GM12878 (cell line): Measurements from ENCODE around the gene ACYP2. TPM values are rescaled to one million over a fixed set of nuclear protein-coding genes. Genes with fewer than 3 reads are reported as not detected.

Source experiments
- ATAC-seq: fragments of 200-7000 bp; cut with Tn5 transposase; 3 replicates; pipeline ENCODE4 v1.9.1; 2020; ENCODE audit warnings: mild to moderate bottlenecking, moderate library complexity
- BruUV-seq: library from RNA; stranded (reverse); fragments of 400-500 nt; replicated peaks from 2 replicates; lab custom pipeline; 2021; lab: Mats Ljungman, UMichigan
- CTCF ChIA-PET: fragments of 300-600 bp; sonication (Branson Sonifier 250); formaldehyde crosslinking; extraction: SDS; loops from one replicate; lab custom pipeline; 2021; ENCODE audit warnings: inconsistent platforms; lab: Yijun Ruan, JAX
- POLR2A ChIA-PET: fragments of 350-600 bp; formaldehyde crosslinking; extraction: SDS; loops from one replicate; lab custom pipeline; 2021; ENCODE audit warnings: inconsistent platforms; lab: Charles Lee
- RAD21 ChIA-PET: fragments of 300-600 bp; sonication (Branson Sonifier 250); formaldehyde crosslinking; loops from one replicate; lab custom pipeline; 2023; ENCODE audit warnings: antibody characterized with exemption; ENCODE audit not compliant: unreplicated experiment; lab: Charles Lee
- SMC1A ChIA-PET: fragments of 300-600 bp; sonication (Branson Sonifier 250); formaldehyde crosslinking; loops from one replicate; lab custom pipeline; 2023; ENCODE audit not compliant: unreplicated experiment, uncharacterized antibody; lab: Charles Lee
- DNase-seq: peaks from one replicate; pipeline ENCODE4 v3.0.0-alpha.2; 2011; ENCODE audit warnings: low read depth, low spot score
- FAIRE-seq: peaks from 3 replicates; lab custom pipeline; 2011; peaks lifted over from hg19 to GRCh38; lab: Jason Lieb, UNC
- H2AFZ ChIP-seq: 2 replicates; pipeline ENCODE4 v1.6.0; 2011; ENCODE audit warnings: low read depth, low read length, control low read depth; ENCODE audit not compliant: control insufficient read depth
- H3K27ac ChIP-seq: 2 replicates; pipeline ENCODE4 v1.5.1; 2011; ENCODE audit warnings: control low read depth; ENCODE audit not compliant: control insufficient read depth, insufficient read depth
- H3K27me3 ChIP-seq, 2 experiments: replicated peaks in 1 of 2; 2 replicates each; pipeline versions ENCODE4 v1.6.0 to v1.6.1; 2011; ENCODE audit warnings: low read length in 1 of 2; ENCODE audit not compliant: control insufficient read depth in 2 of 2, insufficient read depth in 2 of 2
- H3K36me3 ChIP-seq, 2 experiments: 2 replicates each; pipeline ENCODE4 v1.5.1; 2011; ENCODE audit warnings: low read length in 1 of 2; ENCODE audit not compliant: control insufficient read depth in 2 of 2, insufficient read depth in 2 of 2
- H3K4me1 ChIP-seq: 2 replicates; pipeline ENCODE4 v1.6.1; 2011; ENCODE audit warnings: mild to moderate bottlenecking, low read length, moderate library complexity, mixed read lengths; ENCODE audit not compliant: control insufficient read depth, insufficient read depth
- H3K4me2 ChIP-seq: 2 replicates; pipeline ENCODE4 v1.6.0; 2011; ENCODE audit warnings: control low read depth; ENCODE audit not compliant: control insufficient read depth, insufficient read depth
- H3K4me3 ChIP-seq: fragments of 200-600 bp; sonication (generic); 2 replicates; pipeline ENCODE4 v1.5.1; 2016
- H3K79me2 ChIP-seq: 2 replicates; pipeline ENCODE4 v1.6.0; 2011; ENCODE audit warnings: low read length; ENCODE audit not compliant: control insufficient read depth, insufficient read depth
- H3K9ac ChIP-seq: 2 replicates; pipeline ENCODE4 v1.8.0; 2011; ENCODE audit warnings: low read length, control low read depth, mixed read lengths; ENCODE audit not compliant: control insufficient read depth, insufficient read depth
- H3K9me3 ChIP-seq: replicated peaks from 3 replicates; pipeline ENCODE4 v1.5.1; 2011; ENCODE audit warnings: mild to moderate bottlenecking, low read length; ENCODE audit not compliant: control insufficient read depth, insufficient read depth
- H4K20me1 ChIP-seq: 2 replicates; pipeline ENCODE4 v1.6.0; 2011; ENCODE audit not compliant: control insufficient read depth, insufficient read depth
- BCL11A ChIP-seq: IDR thresholded peaks from 2 replicates; pipeline ENCODE4 v1.6.1; 2011; ENCODE audit warnings: low read depth, low read length
- MEF2A ChIP-seq: IDR thresholded peaks from 2 replicates; pipeline ENCODE4 v1.6.1; 2011; ENCODE audit warnings: low read depth, mild to moderate bottlenecking, low read length, moderate library complexity; ENCODE audit not compliant: insufficient read depth
- NFIC ChIP-seq: IDR thresholded peaks from 2 replicates; pipeline ENCODE4 v1.6.1; 2012; ENCODE audit warnings: low read depth, mild to moderate bottlenecking, inconsistent platforms, low read length, moderate library complexity
- PML ChIP-seq: IDR thresholded peaks from 2 replicates; pipeline ENCODE4 v1.6.1; 2012; ENCODE audit warnings: low read length, inconsistent platforms
- POLR2AphosphoS2 ChIP-seq: IDR thresholded peaks from 2 replicates; pipeline ENCODE4 v1.6.1; 2011; ENCODE audit warnings: low read depth, mild to moderate bottlenecking, low read length, improper control_type of control experiment, moderate library complexity
- RAD51 ChIP-seq: fragments of 450-650 bp; IDR thresholded peaks from 2 replicates; pipeline ENCODE4 v1.6.1; 2016; ENCODE audit warnings: moderate library complexity, mild to moderate bottlenecking, inconsistent platforms
- SMARCA5 ChIP-seq: fragments of 450-650 bp; IDR thresholded peaks from 2 replicates; pipeline ENCODE4 v1.6.1; 2017; ENCODE audit warnings: mild to moderate bottlenecking
- STAT3 ChIP-seq: IDR thresholded peaks from 2 replicates; pipeline ENCODE4 v1.6.1; 2011; ENCODE audit warnings: low read depth, low read length, improper control_type of control experiment
- ZBED1 ChIP-seq: IDR thresholded peaks from 2 replicates; pipeline ENCODE4 v1.6.1; 2016; ENCODE audit warnings: borderline replicate concordance
- ZNF274 ChIP-seq: IDR thresholded peaks from one replicate; pipeline ENCODE4 v1.8.0; 2011; ENCODE audit not compliant: insufficient read length, insufficient read depth
- ZNF622 ChIP-seq: fragments of 450-650 bp; IDR thresholded peaks from 2 replicates; pipeline ENCODE4 v1.6.1; 2017; ENCODE audit warnings: mild to moderate bottlenecking, inconsistent platforms
- WGBS: methylation state at CpG from one replicate; pipeline ENCODE4 v1.1.6; 2016; ENCODE audit warnings: low lambda C conversion rate; ENCODE audit not compliant: insufficient replicate concordance, insufficient coverage; ENCODE audit errors: missing lambda C conversion rate; 5-methylcytosine and 5-hydroxymethylcytosine counted together
- in situ Hi-C: fragments of 300-500 bp; cut with MboI; formaldehyde crosslinking; loops from 9 replicates; pipeline ENCODE4 v1.14.3; 2018; ENCODE audit warnings: mixed read lengths
- intact Hi-C: fragments of 100-400 bp; cut with micrococcal nuclease; formaldehyde crosslinking; loops from one replicate; pipeline ENCODE4 v1.14.2; 2022; ENCODE audit not compliant: unreplicated experiment
- polyA plus RNA-seq, 11 experiments: library from polyadenylated mRNA; depleted of rRNA in 4 of 11; unstranded in 6 of 11; stranded (reverse) in 5 of 11; fragments of >200 nt; fragmentation: Nextera tagmentation in 4 of 11; fragmentation: Illumina TruSeq in 1 of 11; extraction: Ambion mirVana in 4 of 11; extraction: Trizol in 1 of 11; gene quantifications; 1 replicate in 1 of 11; 2 replicates in 10 of 11; pipeline versions ENCODE4 v1.2.1 to v1.2.3, GENCODE V29; 2011 to 2016; ENCODE audit warnings: inconsistent platforms in 2 of 11, missing spikeins in 2 of 11, low read depth in 1 of 11
- total RNA-seq, 4 experiments: library from RNA; depleted of rRNA in 3 of 4; stranded (reverse); fragments of >200 nt in 3 of 4; fragmentation: Illumina TruSeq in 1 of 4; extraction: Trizol in 1 of 4; gene quantifications; 2 replicates each; pipeline versions ENCODE4 v1.2.1 to v1.2.3, GENCODE V29; 2013 to 2021
- TF ChIP-seq, protein P1 (sequence below): fragments of 150-350 bp; IDR thresholded peaks from 2 replicates; pipeline ENCODE4 v1.6.1; 2014; ENCODE audit warnings: mild to moderate bottlenecking, low read depth, low read length
- TF ChIP-seq, protein P2 (sequence below): fragments of 450-650 bp; IDR thresholded peaks from 2 replicates; pipeline ENCODE4 v1.6.1; 2017; ENCODE audit warnings: low read depth, mild to moderate bottlenecking, moderate library complexity
- TF ChIP-seq, protein P3 (sequence below): fragments of 450-650 bp; formaldehyde crosslinking; IDR thresholded peaks from 2 replicates; pipeline ENCODE4 v1.5.0; 2022; ENCODE audit warnings: mild to moderate bottlenecking, missing genetic modification characterization

The ACYP2 gene
- total and polyA plus RNA-seq, 10 of the 15 experiments (the other 5 are each of a cell fraction or from before 2014, with no cell fraction given): 4.2 to 16.3 (median 9.0) TPM

DNA sequence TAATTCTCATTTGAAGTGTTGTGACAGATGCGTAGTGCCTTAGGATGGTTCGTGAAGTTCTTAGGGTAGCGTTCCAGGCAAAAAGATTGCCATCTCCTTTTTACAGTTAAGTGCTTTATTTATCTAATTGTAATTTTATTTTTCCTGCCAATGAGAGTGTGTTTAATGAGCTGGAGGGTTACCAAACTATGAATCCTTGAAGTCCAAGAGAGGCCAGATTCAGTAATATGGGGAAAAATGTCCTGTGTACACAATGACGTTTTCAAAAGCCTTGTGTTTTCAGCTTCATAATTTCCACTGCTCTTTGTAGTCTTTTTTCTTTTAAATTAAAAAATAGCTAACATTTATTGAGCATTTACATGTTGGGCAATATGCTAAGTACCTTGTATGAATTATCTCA lies 23.8 kb downstream of the ACYP2 start:
- RAD21 ChIA-PET: no interaction called here
- CTCF ChIA-PET: no interaction called here
- H3K4me2 ChIP-seq: no peak overlapping the region
- POLR2A ChIA-PET: no interaction called here
- H3K9me3 ChIP-seq: no peaks in the 10 kb centered on the region
- in situ Hi-C loops (no loop called here), intact Hi-C loops (no loop called here)
- no TSS peak for BruUV-seq
- 74% methylated on average over 4 of the region's 4 CpGs for WGBS
- no peaks in the 10 kb centered on the region for H3K36me3 ChIP-seq
- no peak overlapping the region for H3K4me3 ChIP-seq
- no peak for DNase-seq
- no peak for FAIRE-seq
- SMC1A ChIA-PET: no interaction called here
- H4K20me1 ChIP-seq: no peaks in the 10 kb centered on the region
- no peaks in the 10 kb centered on the region for H3K27me3 ChIP-seq
- no peak overlapping the region for H3K27ac ChIP-seq
- H3K79me2 ChIP-seq: no peaks in the 10 kb centered on the region
- TF ChIP-seq, protein P1, sequence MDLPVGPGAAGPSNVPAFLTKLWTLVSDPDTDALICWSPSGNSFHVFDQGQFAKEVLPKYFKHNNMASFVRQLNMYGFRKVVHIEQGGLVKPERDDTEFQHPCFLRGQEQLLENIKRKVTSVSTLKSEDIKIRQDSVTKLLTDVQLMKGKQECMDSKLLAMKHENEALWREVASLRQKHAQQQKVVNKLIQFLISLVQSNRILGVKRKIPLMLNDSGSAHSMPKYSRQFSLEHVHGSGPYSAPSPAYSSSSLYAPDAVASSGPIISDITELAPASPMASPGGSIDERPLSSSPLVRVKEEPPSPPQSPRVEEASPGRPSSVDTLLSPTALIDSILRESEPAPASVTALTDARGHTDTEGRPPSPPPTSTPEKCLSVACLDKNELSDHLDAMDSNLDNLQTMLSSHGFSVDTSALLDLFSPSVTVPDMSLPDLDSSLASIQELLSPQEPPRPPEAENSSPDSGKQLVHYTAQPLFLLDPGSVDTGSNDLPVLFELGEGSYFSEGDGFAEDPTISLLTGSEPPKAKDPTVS: no peak
- TF ChIP-seq BCL11A: no peak
- TF ChIP-seq ZNF274: no peak
- no peak for TF ChIP-seq ZBED1
- TF ChIP-seq NFIC: no peak
- no peak for TF ChIP-seq POLR2AphosphoS2
- TF ChIP-seq ZNF622: no peak
- H3K9ac ChIP-seq: no peak overlapping the region
- no peak overlapping the region for H2AFZ ChIP-seq
- H3K4me1 ChIP-seq: no peaks in the 10 kb centered on the region
- ATAC-seq: no peak

GRCh38 chr2:54143780-54144179 lies 28.4 kb downstream of the ACYP2 start:
- ChIA-PET CTCF (no interaction called here), RAD21 (no interaction called here), SMC1A (no interaction called here), POLR2A (no interaction called here)
- no peak for FAIRE-seq
- intact Hi-C loops: no loop called here
- 30% methylated on average over 2 of the region's 2 CpGs for WGBS
- Histone ChIP-seq H3K9ac (no peak overlapping the region), H3K79me2 (no peaks in the 10 kb centered on the region), H3K4me3 (no peak overlapping the region), H3K4me1 (no peaks in the 10 kb centered on the region), H3K4me2 (no peak overlapping the region), H3K9me3 (no peaks in the 10 kb centered on the region), H4K20me1 (no peaks in the 10 kb centered on the region), H2AFZ (no peak overlapping the region), H3K27ac (no peak overlapping the region), H3K36me3 (no peaks in the 10 kb centered on the region), H3K27me3 (no peaks in the 10 kb centered on the region)
- in situ Hi-C loops: no loop called here
- no peak for DNase-seq
- ATAC-seq: no peak
- BruUV-seq: no TSS peak
- TF ChIP-seq, protein P2, sequence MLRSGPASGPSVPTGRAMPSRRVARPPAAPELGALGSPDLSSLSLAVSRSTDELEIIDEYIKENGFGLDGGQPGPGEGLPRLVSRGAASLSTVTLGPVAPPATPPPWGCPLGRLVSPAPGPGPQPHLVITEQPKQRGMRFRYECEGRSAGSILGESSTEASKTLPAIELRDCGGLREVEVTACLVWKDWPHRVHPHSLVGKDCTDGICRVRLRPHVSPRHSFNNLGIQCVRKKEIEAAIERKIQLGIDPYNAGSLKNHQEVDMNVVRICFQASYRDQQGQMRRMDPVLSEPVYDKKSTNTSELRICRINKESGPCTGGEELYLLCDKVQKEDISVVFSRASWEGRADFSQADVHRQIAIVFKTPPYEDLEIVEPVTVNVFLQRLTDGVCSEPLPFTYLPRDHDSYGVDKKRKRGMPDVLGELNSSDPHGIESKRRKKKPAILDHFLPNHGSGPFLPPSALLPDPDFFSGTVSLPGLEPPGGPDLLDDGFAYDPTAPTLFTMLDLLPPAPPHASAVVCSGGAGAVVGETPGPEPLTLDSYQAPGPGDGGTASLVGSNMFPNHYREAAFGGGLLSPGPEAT: no peak
- no peak for TF ChIP-seq MEF2A
- TF ChIP-seq RAD51: no peak
- TF ChIP-seq, protein P3, sequence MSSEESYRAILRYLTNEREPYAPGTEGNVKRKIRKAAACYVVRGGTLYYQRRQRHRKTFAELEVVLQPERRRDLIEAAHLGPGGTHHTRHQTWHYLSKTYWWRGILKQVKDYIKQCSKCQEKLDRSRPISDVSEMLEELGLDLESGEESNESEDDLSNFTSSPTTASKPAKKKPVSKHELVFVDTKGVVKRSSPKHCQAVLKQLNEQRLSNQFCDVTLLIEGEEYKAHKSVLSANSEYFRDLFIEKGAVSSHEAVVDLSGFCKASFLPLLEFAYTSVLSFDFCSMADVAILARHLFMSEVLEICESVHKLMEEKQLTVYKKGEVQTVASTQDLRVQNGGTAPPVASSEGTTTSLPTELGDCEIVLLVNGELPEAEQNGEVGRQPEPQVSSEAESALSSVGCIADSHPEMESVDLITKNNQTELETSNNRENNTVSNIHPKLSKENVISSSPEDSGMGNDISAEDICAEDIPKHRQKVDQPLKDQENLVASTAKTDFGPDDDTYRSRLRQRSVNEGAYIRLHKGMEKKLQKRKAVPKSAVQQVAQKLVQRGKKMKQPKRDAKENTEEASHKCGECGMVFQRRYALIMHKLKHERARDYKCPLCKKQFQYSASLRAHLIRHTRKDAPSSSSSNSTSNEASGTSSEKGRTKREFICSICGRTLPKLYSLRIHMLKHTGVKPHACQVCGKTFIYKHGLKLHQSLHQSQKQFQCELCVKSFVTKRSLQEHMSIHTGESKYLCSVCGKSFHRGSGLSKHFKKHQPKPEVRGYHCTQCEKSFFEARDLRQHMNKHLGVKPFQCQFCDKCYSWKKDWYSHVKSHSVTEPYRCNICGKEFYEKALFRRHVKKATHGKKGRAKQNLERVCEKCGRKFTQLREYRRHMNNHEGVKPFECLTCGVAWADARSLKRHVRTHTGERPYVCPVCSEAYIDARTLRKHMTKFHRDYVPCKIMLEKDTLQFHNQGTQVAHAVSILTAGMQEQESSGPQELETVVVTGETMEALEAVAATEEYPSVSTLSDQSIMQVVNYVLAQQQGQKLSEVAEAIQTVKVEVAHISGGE (CRISPR knock-in tag): no peak
- no peak for TF ChIP-seq SMARCA5
- TF ChIP-seq STAT3: no peak
- TF ChIP-seq PML: no peak
